KMS-11 (cell line): Measurements from ENCODE around the gene GDI2.

ENCODE experiments used
- H2AFZ ChIP-seq: fragments of 200-600 bp; sonication (generic); 2 replicates; pipeline ENCODE4 v1.6.1; 2016; ENCODE audit warnings: antibody characterized with exemption, mixed run types, low read depth
- H3K27ac ChIP-seq: fragments of 200-600 bp; sonication (generic); 2 replicates; pipeline ENCODE4 v1.6.1; 2016; ENCODE audit warnings: mild to moderate bottlenecking, mixed run types
- H3K27me3 ChIP-seq: fragments of 200-600 bp; sonication (generic); 2 replicates; pipeline ENCODE4 v1.6.1; 2017; ENCODE audit warnings: mild to moderate bottlenecking, low read depth, mixed run types, moderate library complexity; ENCODE audit not compliant: insufficient read depth
- H3K36me3 ChIP-seq: fragments of 200-600 bp; sonication (generic); 2 replicates; pipeline ENCODE4 v1.6.1; 2017; ENCODE audit warnings: mild to moderate bottlenecking, mixed run types; ENCODE audit not compliant: insufficient read depth
- H3K4me1 ChIP-seq: fragments of 200-600 bp; sonication (generic); 2 replicates; pipeline ENCODE4 v1.6.1; 2016; ENCODE audit warnings: mild to moderate bottlenecking, low read depth, mixed run types; ENCODE audit not compliant: poor library complexity, severe bottlenecking
- H3K4me2 ChIP-seq: fragments of 200-600 bp; sonication (generic); 2 replicates; pipeline ENCODE4 v1.7.0; 2016; ENCODE audit warnings: mild to moderate bottlenecking, mixed run types
- H3K4me3 ChIP-seq: fragments of 200-600 bp; sonication (generic); IDR thresholded peaks from 2 replicates; pipeline ENCODE4 v1.6.1; 2017; ENCODE audit warnings: low read depth, low read length, mixed read lengths; ENCODE audit not compliant: insufficient read depth
- H3K79me2 ChIP-seq: fragments of 200-600 bp; sonication (generic); 2 replicates; pipeline ENCODE4 v1.6.1; 2016; ENCODE audit warnings: low read depth, mixed run types; ENCODE audit not compliant: insufficient read depth
- H3K9ac ChIP-seq: fragments of 200-600 bp; sonication (generic); 2 replicates; pipeline ENCODE4 v1.6.1; 2016; ENCODE audit warnings: mild to moderate bottlenecking, mixed run types
- H4K20me1 ChIP-seq: fragments of 200-600 bp; sonication (generic); 2 replicates; pipeline ENCODE4 v1.6.1; 2016; ENCODE audit warnings: mild to moderate bottlenecking, mixed run types; ENCODE audit not compliant: insufficient read depth
- TF ChIP-seq, protein P1 (sequence below): fragments of 200-600 bp; sonication (generic); conservative IDR thresholded peaks from 2 replicates; pipeline ENCODE4 v1.6.1; 2017; ENCODE audit warnings: low read depth, mild to moderate bottlenecking, antibody characterized with exemption, low read length, moderate library complexity, mixed read lengths

Gene GDI2

GRCh38 chr10:5742116-5742515 lies 71.1 kb downstream of the GDI2 start:
- H2AFZ ChIP-seq: no peak overlapping the region
- TF ChIP-seq, protein P1, sequence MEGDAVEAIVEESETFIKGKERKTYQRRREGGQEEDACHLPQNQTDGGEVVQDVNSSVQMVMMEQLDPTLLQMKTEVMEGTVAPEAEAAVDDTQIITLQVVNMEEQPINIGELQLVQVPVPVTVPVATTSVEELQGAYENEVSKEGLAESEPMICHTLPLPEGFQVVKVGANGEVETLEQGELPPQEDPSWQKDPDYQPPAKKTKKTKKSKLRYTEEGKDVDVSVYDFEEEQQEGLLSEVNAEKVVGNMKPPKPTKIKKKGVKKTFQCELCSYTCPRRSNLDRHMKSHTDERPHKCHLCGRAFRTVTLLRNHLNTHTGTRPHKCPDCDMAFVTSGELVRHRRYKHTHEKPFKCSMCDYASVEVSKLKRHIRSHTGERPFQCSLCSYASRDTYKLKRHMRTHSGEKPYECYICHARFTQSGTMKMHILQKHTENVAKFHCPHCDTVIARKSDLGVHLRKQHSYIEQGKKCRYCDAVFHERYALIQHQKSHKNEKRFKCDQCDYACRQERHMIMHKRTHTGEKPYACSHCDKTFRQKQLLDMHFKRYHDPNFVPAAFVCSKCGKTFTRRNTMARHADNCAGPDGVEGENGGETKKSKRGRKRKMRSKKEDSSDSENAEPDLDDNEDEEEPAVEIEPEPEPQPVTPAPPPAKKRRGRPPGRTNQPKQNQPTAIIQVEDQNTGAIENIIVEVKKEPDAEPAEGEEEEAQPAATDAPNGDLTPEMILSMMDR: no peak

DNA sequence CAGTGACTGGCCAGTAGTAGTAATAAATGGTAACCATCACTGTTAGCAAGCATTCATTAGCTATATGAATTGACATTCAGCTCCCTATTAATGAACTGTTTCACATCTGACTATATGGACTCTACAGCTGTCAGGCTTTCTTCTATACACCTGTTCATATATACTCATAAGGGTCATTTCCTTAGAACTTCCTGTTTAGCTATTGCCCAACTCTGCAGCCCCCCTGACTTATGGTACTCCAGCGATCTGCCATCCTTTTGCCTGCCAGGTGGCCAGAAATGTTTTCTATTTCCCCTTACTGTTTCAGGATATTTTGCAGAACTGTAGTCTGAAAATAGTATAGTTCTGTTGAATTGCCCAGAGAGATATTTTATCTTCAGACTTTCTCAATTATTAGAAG lies 72.0 kb downstream of the GDI2 start:
- Histone ChIP-seq H3K4me3 (no peak overlapping the region), H2AFZ (no peak overlapping the region), H3K27ac (no peak overlapping the region), H3K79me2 (no peaks in the 10 kb centered on the region), H3K4me2 (no peak overlapping the region), H3K27me3 (no peaks in the 10 kb centered on the region), H4K20me1 (no peaks in the 10 kb centered on the region), H3K9ac (no peak overlapping the region), H3K4me1 (no peaks in the 10 kb centered on the region), H3K36me3 (peaks cover 22% of the 10 kb centered on the region; the same call in 1 of the 2 replicates)
- TF ChIP-seq, protein P1: no peak

More at GRCh38 chr10:5742116-5742515, 71.1 kb downstream of the GDI2 start:
- H3K9ac ChIP-seq: no peak overlapping the region
- no peak overlapping the region for H3K4me3 ChIP-seq
- H3K4me2 ChIP-seq: no peak overlapping the region
- no peaks in the 10 kb centered on the region for H3K27me3 ChIP-seq
- no peaks in the 10 kb centered on the region for H3K4me1 ChIP-seq
- no peaks in the 10 kb centered on the region for H4K20me1 ChIP-seq
- H3K36me3 ChIP-seq: peaks cover 22% of the 10 kb centered on the region; the same call in 1 of the 2 replicates
- no peak overlapping the region for H3K27ac ChIP-seq
- H3K79me2 ChIP-seq: no peaks in the 10 kb centered on the region

DNA sequence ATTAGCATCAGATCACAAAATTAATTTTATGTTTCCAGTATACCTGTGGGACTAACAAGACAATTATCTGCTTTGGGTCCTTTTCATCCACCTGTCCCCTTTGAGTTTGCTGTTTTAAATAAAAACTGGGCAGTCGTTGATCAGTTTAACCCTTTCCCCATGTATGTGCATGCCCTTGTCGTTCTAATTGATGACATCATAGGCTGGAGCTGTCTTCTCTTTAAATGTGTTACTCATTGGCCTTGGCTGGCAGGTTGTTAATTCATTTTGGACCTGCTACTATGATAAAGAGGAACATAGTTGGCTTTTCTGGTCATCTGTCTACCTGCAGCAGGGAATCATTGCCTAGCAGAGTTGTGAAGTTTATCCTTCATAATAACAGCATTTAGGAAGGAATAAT lies 74.8 kb downstream of the GDI2 start:
- Histone ChIP-seq H2AFZ (no peak overlapping the region), H3K36me3 (peaks cover 22% of the 10 kb centered on the region; the same call in 1 of the 2 replicates), H3K9ac (no peak overlapping the region), H3K4me1 (no peaks in the 10 kb centered on the region), H3K27ac (no peak overlapping the region), H3K4me2 (no peak overlapping the region), H3K27me3 (no peaks in the 10 kb centered on the region), H3K79me2 (no peaks in the 10 kb centered on the region), H3K4me3 (no peak overlapping the region), H4K20me1 (no peaks in the 10 kb centered on the region)
- TF ChIP-seq, protein P1: no peak

DNA sequence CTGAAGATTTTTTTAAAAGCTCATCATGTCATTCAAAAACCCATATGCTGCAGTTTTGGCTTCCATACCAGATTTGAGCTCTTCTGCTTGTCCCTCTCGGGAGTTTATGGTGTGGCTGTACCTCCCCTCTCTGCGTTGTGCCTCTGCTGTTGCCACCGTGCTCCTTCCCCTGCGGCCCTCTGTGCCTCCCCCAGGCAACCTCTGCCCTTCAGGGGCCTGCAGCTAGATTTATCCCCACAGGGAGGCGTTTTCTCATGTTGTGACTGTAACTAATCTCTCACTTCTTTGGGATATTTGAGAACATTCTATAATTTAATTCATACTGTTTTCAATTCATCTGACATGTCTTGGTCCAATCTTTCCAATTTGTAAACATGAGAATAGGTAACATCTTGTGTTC lies 75.9 kb downstream of the GDI2 start:
- H3K4me3 ChIP-seq: no peak overlapping the region
- H3K27me3 ChIP-seq: no peaks in the 10 kb centered on the region
- H3K79me2 ChIP-seq: no peaks in the 10 kb centered on the region
- H3K36me3 ChIP-seq: peaks cover 19% of the 10 kb centered on the region; the same call in 1 of the 2 replicates
- no peak overlapping the region for H3K9ac ChIP-seq
- H3K4me1 ChIP-seq: no peaks in the 10 kb centered on the region
- no peak overlapping the region for H3K4me2 ChIP-seq
- no peaks in the 10 kb centered on the region for H4K20me1 ChIP-seq
- no peak overlapping the region for H2AFZ ChIP-seq
- H3K27ac ChIP-seq: no peak overlapping the region
- TF ChIP-seq, protein P1: no peak
